Globus pallidus (tissue), 1 donor: ENCODE measurements around the gene GPC6.
A peak's percentile ranks its signal among the peaks of the same experiment; 100 is the strongest.

Experiments used
- DNase-seq: peaks from one replicate; pipeline ENCODE4 v3.0.0-alpha.2; 2015; ENCODE audit warnings: low spot score

Gene GPC6

DNA sequence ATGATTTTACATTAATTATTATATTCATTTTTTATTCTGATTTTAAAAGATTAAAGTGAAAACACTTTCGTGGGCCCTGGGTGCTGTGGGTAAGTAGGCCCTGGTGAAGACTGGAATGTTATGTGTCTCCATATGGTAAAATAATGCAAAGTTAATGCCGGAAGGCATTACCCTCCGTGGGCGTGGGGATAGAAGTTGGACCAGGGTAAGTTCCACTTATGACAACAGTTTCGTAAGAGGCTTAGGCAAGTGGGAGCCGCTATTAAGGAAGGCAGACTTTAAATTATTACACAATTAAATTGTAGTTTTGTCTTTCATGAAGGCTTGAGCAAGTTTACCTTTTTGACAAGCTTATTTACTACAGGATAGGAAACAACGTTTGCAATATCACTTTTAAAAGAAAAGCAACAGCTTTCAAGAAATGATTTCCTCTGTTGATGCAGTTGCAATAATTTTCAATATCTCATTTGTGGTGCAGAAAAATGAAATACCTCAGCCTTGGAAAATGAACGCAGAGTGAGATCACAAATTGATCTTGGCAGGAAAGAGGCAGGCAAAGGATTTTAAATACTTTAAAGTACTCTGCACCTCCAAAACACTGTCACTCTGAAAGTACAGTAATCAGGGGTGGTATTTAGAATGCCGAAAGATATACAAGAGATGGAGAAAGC lies 942.3 kb downstream of the GPC6 start:
- no peak for DNase-seq

GRCh38 chr13:94169454-94170144 lies 943.0 kb downstream of the GPC6 start:
- DNase-seq = no peak

DNA sequence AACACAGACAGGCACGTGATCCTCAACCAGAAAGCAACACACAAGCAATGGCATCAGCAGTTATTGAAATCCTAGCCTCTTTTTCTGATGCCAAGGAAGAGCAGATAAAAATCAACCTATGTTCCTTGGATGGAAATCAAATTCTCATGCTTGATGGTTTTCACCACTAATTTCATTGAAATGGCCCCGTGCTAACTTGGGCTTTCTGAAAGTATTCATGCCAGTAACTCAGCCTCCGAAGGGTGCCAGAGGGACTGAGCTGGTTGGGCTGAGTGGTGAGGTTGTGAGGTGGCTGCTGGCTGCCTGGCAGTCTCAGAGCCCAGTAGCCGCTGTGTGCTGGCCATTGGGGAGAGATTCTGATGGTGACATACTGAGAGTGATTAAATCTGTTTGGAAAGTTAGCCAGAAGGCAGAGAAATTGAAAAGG lies 943.6 kb downstream of the GPC6 start:
- peak; percentile 53 for DNase-seq

DNA sequence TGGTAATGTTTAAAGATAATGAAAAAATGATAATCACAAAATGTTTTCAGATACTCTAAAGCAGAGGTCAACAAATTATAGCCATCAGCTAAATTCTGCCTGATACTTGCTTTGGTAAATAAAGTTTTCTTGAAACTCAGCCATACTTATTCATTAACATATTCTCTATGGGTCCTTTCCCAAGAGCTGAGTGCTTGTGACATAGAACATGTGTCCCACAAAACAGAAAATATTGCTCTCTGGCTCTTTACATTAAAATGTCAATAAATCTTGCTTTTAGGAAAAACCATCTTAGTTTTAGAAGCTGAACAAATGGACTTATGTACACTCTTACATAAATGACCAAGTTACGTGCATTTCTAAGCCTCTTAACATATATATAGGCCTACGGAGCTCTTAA lies 945.8 kb downstream of the GPC6 start:
- DNase-seq = no peak

GRCh38 chr13:94173312-94173854 lies 946.8 kb downstream of the GPC6 start:
- DNase-seq = no peak

GRCh38 chr13:94174009-94174408 lies 947.4 kb downstream of the GPC6 start:
- no peak for DNase-seq

GRCh38 chr13:94175076-94175475 lies 948.5 kb downstream of the GPC6 start:
- DNase-seq = no peak

GRCh38 chr13:94176561-94176960 lies 950.0 kb downstream of the GPC6 start:
- DNase-seq = no peak

- DNase-seq = no peak
These were observed 950.4 kb downstream of the GPC6 start for GRCh38 chr13:94177041-94177440.

DNA sequence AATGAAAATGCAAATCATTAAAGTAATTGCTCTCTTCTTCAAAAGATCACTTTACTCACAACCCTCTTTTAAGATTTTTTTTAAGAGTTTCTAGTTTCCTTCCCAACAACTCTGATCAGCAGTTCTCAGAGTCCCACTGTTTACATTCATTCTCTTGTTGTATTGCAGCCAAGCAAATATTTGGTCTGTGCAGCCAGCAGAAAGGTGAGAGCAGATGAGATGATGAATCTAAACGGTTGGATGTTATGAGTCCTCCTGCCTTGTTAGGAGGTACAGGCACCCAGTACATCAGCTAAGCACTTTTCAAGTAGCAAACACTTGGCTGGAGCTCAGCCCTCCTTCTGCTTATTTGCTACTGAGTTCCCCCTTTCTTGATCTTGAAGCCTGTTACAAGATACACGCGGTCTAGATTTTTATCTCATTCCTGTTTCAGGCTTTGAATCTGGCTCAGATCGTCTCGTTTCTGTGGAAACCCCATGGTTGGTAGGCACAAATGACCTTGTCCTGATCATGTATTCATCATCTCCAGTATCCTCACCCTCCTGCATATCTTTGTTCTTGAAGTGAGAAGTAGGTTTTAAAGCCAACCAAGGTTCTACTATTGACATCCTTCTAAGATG lies 952.1 kb downstream of the GPC6 start:
- DNase-seq = no peak

DNA sequence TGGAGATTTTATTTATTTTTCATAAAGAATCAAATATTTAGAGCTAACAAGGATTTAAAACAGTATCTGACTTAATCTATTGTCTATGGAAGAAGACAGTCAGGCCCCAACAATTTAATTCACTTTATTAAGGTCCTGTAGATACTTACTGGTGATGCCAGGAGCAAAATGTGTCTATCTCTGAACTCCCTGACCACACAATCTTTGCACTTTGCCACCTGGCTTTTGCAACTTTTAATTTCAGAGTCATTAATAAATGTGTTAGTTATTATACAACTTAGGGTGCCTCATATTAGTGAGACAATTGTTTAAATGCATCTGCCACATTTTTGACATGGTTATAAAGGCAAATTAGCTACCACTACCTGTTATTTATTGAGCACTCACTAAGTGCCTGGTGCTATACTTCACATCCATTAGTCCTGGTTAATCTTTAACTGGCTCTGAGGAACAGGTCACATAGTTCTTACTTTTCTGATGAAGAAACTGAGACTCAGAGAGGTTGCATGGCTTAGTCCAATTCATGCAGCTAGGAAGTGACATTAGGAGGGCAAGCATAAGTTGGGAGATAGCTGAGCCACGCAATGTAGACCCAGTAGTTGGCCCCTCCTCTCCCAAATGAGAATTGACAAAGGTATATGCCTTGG lies 955.0 kb downstream of the GPC6 start:
- no peak for DNase-seq

GRCh38 chr13:94182185-94182761 lies 955.7 kb downstream of the GPC6 start:
- DNase-seq = no peak

GRCh38 chr13:94186470-94186869 lies 959.9 kb downstream of the GPC6 start:
- no peak for DNase-seq

- no peak for DNase-seq
These were observed 961.7 kb downstream of the GPC6 start for GRCh38 chr13:94188201-94188854.

DNA sequence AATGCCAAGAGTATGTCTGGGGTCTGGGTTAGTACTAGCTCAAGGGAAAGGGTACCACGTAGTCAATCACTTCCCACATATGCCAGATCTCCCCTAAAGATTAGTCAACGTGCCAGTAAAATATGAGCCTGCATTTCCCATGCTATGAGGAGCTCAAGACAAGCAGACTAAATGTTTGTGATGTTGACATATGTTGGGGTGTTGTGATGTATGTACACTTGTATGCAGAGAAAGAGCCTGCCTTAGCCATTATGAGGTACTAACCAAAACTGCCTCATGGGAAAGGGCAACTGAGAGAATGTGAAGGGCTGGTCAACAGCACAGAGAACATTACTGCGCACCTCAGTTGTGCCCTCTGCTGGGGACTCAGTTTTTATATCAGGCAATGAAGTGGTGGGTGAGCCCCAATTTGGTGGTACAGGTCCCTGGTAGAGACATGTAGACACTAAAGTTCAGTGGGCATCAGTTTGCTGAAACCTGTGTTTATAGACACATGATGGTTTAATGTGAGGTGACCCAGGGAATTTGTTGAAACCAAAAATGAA lies 965.9 kb downstream of the GPC6 start:
- no peak for DNase-seq

DNA sequence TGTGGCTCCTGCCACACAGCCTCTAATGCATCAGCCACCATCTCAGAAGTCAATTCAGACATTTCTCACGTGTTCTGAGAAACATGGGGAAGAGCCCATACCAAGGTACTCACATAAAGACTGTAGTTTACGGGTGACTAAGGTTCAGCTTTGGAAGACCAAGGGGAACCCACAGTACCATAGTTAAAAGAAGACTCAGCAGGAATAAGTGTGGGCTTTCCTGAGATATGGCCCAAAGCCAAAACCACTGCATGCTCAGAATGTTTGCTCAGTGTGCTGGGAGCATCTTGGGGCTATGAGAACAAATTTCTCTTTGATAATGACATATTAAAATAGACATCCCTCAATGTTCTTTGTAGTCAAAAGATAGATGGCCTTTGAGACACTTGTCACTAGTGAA lies 969.1 kb downstream of the GPC6 start:
- no peak for DNase-seq

GRCh38 chr13:94196413-94196812 lies 969.8 kb downstream of the GPC6 start:
- DNase-seq = no peak

DNA sequence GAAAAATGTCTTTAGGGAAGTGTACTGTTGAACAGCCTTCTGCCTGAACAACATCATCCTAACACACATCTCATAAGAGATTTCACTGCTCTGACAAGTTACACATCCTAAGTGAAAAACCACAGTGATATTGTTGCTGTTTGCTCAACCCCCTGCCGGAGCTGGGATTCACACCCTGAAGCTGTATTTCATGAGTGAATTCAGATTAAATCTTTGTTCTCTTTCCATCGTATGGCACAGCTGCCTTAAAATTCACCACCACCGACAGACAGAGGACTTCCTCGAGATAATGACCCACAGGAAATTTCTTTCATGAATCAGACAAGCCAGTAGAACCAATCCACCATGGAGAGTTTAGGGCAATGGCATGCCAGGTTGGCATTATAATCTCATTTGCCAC lies 972.1 kb downstream of the GPC6 start:
- no peak for DNase-seq

- no peak for DNase-seq
These were observed 972.5 kb downstream of the GPC6 start for GRCh38 chr13:94199135-94199534.

DNA sequence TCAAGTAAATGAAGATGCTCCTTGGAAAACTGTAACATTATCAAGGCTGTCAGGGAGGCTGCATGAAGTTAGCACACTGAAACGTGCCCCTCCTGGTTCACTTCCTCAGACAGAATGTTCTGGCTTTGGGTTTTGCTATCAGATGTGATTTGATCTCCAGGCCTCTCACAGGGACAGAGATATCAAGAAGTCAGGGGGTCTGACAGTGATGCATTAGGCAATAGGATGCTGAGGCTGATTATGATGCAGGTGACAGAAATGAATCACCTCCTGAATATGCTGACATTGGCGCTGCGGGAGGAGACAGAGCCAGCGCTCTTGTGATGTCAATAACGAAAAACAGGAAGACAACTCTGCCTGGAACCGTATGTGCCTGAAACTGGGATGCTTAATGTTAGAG lies 974.4 kb downstream of the GPC6 start:
- no peak for DNase-seq

DNA sequence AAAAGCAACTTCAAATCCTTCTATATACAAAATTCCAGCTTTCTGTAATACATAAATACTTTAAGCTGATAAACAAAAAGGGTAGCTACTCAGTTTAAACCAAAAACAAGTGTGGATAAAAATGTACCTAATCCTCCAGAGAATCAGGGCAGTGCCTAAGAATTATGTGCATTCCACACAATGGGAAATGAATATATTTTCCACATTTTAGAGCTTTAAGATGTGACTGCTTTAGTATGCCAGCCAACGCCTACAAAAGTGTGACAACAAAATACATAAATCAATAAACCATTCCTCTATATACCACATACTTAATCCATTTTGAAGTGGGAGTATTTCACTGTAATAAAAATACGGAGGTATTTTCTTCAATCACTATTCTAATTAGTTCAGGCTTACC lies 977.6 kb downstream of the GPC6 start:
- no peak for DNase-seq
